Vagina (tissue), 2 donors: Measurements from ENCODE around the gene HEG1.

Source experiments
- POLR2AphosphoS5 ChIP-seq, 2 donors: sonication (generic); formaldehyde crosslinking; IDR thresholded peaks; one replicate each; pipeline ENCODE4 v1.9.0; 2017; ENCODE audit warnings: antibody characterized with exemption in 2 of 2, mild to moderate bottlenecking in 2 of 2, low read depth in 1 of 2; ENCODE audit not compliant: insufficient read depth in 1 of 2
- TF ChIP-seq, protein P1 (sequence below), 3 experiments: fragments of 450-650 bp in 2 of 3; fragments of 200-600 bp in 1 of 3; sonication (generic) in 1 of 3; IDR thresholded peaks; one replicate each; pipeline ENCODE4 v1.5.1; 2017 to 2019; ENCODE audit warnings: antibody characterized with exemption in 3 of 3, mild to moderate bottlenecking in 2 of 3, moderate library complexity in 2 of 3

GRCh38 chr3:125019271-125019670, 36.5 kb downstream of the HEG1 start:
- TF ChIP-seq, protein P1, sequence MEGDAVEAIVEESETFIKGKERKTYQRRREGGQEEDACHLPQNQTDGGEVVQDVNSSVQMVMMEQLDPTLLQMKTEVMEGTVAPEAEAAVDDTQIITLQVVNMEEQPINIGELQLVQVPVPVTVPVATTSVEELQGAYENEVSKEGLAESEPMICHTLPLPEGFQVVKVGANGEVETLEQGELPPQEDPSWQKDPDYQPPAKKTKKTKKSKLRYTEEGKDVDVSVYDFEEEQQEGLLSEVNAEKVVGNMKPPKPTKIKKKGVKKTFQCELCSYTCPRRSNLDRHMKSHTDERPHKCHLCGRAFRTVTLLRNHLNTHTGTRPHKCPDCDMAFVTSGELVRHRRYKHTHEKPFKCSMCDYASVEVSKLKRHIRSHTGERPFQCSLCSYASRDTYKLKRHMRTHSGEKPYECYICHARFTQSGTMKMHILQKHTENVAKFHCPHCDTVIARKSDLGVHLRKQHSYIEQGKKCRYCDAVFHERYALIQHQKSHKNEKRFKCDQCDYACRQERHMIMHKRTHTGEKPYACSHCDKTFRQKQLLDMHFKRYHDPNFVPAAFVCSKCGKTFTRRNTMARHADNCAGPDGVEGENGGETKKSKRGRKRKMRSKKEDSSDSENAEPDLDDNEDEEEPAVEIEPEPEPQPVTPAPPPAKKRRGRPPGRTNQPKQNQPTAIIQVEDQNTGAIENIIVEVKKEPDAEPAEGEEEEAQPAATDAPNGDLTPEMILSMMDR (IDR thresholded peaks at IDR 0.05), result no peak
- TF ChIP-seq POLR2AphosphoS5 (IDR thresholded peaks at IDR 0.05; ENCODE audit: insufficient read depth in 1 of 2, low read depth in 1 of 2), result no peak
